Right atrium auricular region (tissue), 2 donors: Measurements from ENCODE around the gene IGSF21. TPM values are rescaled to one million over a fixed set of nuclear protein-coding genes. Genes with fewer than 3 reads are reported as not detected.

ENCODE experiments used
- DNase-seq: peaks from one replicate; pipeline ENCODE4 v3.0.0-alpha.2; 2019; ENCODE audit warnings: low spot score
- H3K27ac ChIP-seq, 2 donors: fragments of 200-600 bp; sonication (generic); 1 replicate in 1 of 2; 2 replicates in 1 of 2; pipeline ENCODE4 v1.5.1; 2016 to 2019
- H3K27me3 ChIP-seq, 2 donors: fragments of 200-600 bp; sonication (generic); one replicate each; pipeline versions ENCODE4 v1.5.1 to v1.6.0; 2017 to 2019
- H3K36me3 ChIP-seq: fragments of 200-600 bp; sonication (generic); one replicate; pipeline ENCODE4 v1.5.1; 2016
- H3K4me1 ChIP-seq, 2 donors: fragments of 200-600 bp; sonication (generic); one replicate each; pipeline versions ENCODE4 v1.5.1 to v1.6.0; 2017 to 2019
- H3K4me3 ChIP-seq, 2 donors: fragments of 200-600 bp; sonication (generic); 1 replicate in 1 of 2; 2 replicates in 1 of 2; pipeline ENCODE4 v1.5.1; 2017 to 2019; ENCODE audit warnings: mild to moderate bottlenecking in 1 of 2, moderate library complexity in 1 of 2
- H3K9me3 ChIP-seq, 2 donors: fragments of 200-600 bp; sonication (generic); one replicate each; pipeline ENCODE4 v1.5.1; 2019
- CTCF ChIP-seq, 2 donors: fragments of 200-600 bp; sonication (generic); IDR thresholded peaks; one replicate each; pipeline ENCODE4 v1.5.1; 2019; ENCODE audit warnings: antibody characterized with exemption in 2 of 2
- total RNA-seq, 2 donors: library from RNA; depleted of rRNA; stranded (reverse); fragments of >200 nt; gene quantifications; one replicate each; pipeline ENCODE4 v1.1.0, GENCODE V29; 2016

IGSF21 gene
- total RNA-seq, 2 donors from 2014 or later = 1.8 to 6.0 TPM

GRCh38 chr1:18233176-18233864, 125.7 kb downstream of the IGSF21 start:
- H3K27ac ChIP-seq = no peak overlapping the region
- no peaks in the 10 kb centered on the region for H3K9me3 ChIP-seq
- no peaks in the 10 kb centered on the region for H3K4me1 ChIP-seq
- H3K4me3 ChIP-seq = no peak overlapping the region
- no peak for DNase-seq
- TF ChIP-seq CTCF (IDR thresholded peaks at IDR 0.05) = no peak
- no peaks in the 10 kb centered on the region for H3K36me3 ChIP-seq
- no peaks in the 10 kb centered on the region for H3K27me3 ChIP-seq

- H3K4me3 ChIP-seq = no peak overlapping the region
- H3K9me3 ChIP-seq = no peaks in the 10 kb centered on the region
- H3K36me3 ChIP-seq = no peaks in the 10 kb centered on the region
- H3K4me1 ChIP-seq = no peaks in the 10 kb centered on the region
- H3K27me3 ChIP-seq = no peaks in the 10 kb centered on the region
- no peak for DNase-seq
- no peak overlapping the region for H3K27ac ChIP-seq
- TF ChIP-seq CTCF (IDR thresholded peaks at IDR 0.05) = peak; percentile 35 to 69
Observed at GRCh38 chr1:18234790-18235242, 127.2 kb downstream of the IGSF21 start.

GRCh38 chr1:18237371-18237770, 129.8 kb downstream of the IGSF21 start:
- Histone ChIP-seq H3K27me3 (no peaks in the 10 kb centered on the region), H3K36me3 (no peaks in the 10 kb centered on the region), H3K4me1 (no peaks in the 10 kb centered on the region), H3K27ac (no peak overlapping the region), H3K9me3 (no peaks in the 10 kb centered on the region), H3K4me3 (no peak overlapping the region)
- no peak for DNase-seq
- no peak for TF ChIP-seq CTCF (IDR thresholded peaks at IDR 0.05)

GRCh38 chr1:18238190-18238589, 130.6 kb downstream of the IGSF21 start:
- no peak overlapping the region for H3K4me3 ChIP-seq

GRCh38 chr1:18239671-18240070, 132.1 kb downstream of the IGSF21 start:
- H3K9me3 ChIP-seq = no peaks in the 10 kb centered on the region
- no peak overlapping the region for H3K27ac ChIP-seq
- no peaks in the 10 kb centered on the region for H3K4me1 ChIP-seq
- H3K4me3 ChIP-seq = no peak overlapping the region
- no peak for TF ChIP-seq CTCF (IDR thresholded peaks at IDR 0.05)
- no peaks in the 10 kb centered on the region for H3K27me3 ChIP-seq
- no peak for DNase-seq
- H3K36me3 ChIP-seq = no peaks in the 10 kb centered on the region

More at GRCh38 chr1:18238190-18238589, 130.6 kb downstream of the IGSF21 start:
- DNase-seq = no peak
- H3K27me3 ChIP-seq = no peaks in the 10 kb centered on the region
- no peaks in the 10 kb centered on the region for H3K9me3 ChIP-seq
- H3K36me3 ChIP-seq = no peaks in the 10 kb centered on the region
- no peaks in the 10 kb centered on the region for H3K4me1 ChIP-seq
- TF ChIP-seq CTCF (IDR thresholded peaks at IDR 0.05) = no peak
- no peak overlapping the region for H3K27ac ChIP-seq

GRCh38 chr1:18240906-18241305, 133.3 kb downstream of the IGSF21 start:
- TF ChIP-seq CTCF (IDR thresholded peaks at IDR 0.05) = no peak
- no peaks in the 10 kb centered on the region for H3K27me3 ChIP-seq

More at GRCh38 chr1:18240906-18241305, 133.3 kb downstream of the IGSF21 start:
- Histone ChIP-seq H3K4me1 (no peaks in the 10 kb centered on the region), H3K9me3 (no peaks in the 10 kb centered on the region), H3K4me3 (no peak overlapping the region), H3K27ac (no peak overlapping the region), H3K36me3 (no peaks in the 10 kb centered on the region)
- no peak for DNase-seq
